Calu3 (cell line): ENCODE results near the gene PHF23. TPM values are rescaled to one million over a fixed set of nuclear protein-coding genes. Genes with fewer than 3 reads are reported as not detected.

Experiments used
- BruUV-seq: library from RNA; stranded (reverse); fragments of 400-500 nt; replicated peaks from 2 replicates; lab custom pipeline; 2021; lab: Mats Ljungman, UMichigan
- CTCF ChIA-PET: fragments of 300-600 bp; sonication (Branson Sonifier 250); formaldehyde crosslinking; loops from one replicate; lab custom pipeline; 2022; ENCODE audit warnings: antibody characterized with exemption; lab: Charles Lee
- DNase-seq: peaks from one replicate; pipeline ENCODE4 v3.0.0; 2022
- H3K27ac Mint-ChIP-seq: one replicate; pipeline ENCODE4 v1.8.0; 2022; ENCODE audit warnings: mixed read lengths; ENCODE audit not compliant: unreplicated experiment
- H3K27me3 Mint-ChIP-seq: one replicate; pipeline ENCODE4 v1.8.0; 2022; ENCODE audit warnings: mixed read lengths; ENCODE audit not compliant: unreplicated experiment
- H3K36me3 Mint-ChIP-seq: one replicate; pipeline ENCODE4 v1.8.0; 2022; ENCODE audit warnings: mild to moderate bottlenecking, moderate library complexity, mixed read lengths; ENCODE audit not compliant: insufficient read depth, unreplicated experiment
- H3K4me1 Mint-ChIP-seq: one replicate; pipeline ENCODE4 v1.8.0; 2022; ENCODE audit warnings: mild to moderate bottlenecking, low read depth, mixed read lengths; ENCODE audit not compliant: unreplicated experiment
- H3K4me3 Mint-ChIP-seq: one replicate; pipeline ENCODE4 v1.8.0; 2022; ENCODE audit warnings: mild to moderate bottlenecking, low read depth, moderate library complexity, mixed read lengths; ENCODE audit not compliant: unreplicated experiment
- H3K9me3 Mint-ChIP-seq: one replicate; pipeline ENCODE4 v1.8.0; 2022; ENCODE audit warnings: low read depth, mixed read lengths; ENCODE audit not compliant: unreplicated experiment
- CTCF ChIP-seq: fragments of 200-600 bp; IDR thresholded peaks from one replicate; pipeline ENCODE4 v1.8.0; 2022; ENCODE audit warnings: antibody characterized with exemption; ENCODE audit not compliant: unreplicated experiment
- intact Hi-C: fragments of 100-400 bp; cut with micrococcal nuclease; formaldehyde crosslinking; loops from one replicate; pipeline ENCODE4 v1.10.0; 2022; ENCODE audit not compliant: unreplicated experiment
- total RNA-seq: library from RNA; stranded (reverse); gene quantifications from 2 replicates; pipeline ENCODE4 v1.2.3, GENCODE V29; 2022

Gene PHF23
- total RNA-seq, 1 experiment from 2014 or later: 30.2 TPM

- no peak for DNase-seq
- BruUV-seq: no TSS peak
- Mint-ChIP-seq H3K9me3 (no peaks in the 10 kb centered on the region), H3K4me1 (peaks cover 17% of the 10 kb centered on the region), H3K27ac (peak overlapping the region; percentile 85), H3K4me3 (peak overlapping the region; percentile 74), H3K36me3 (peaks cover 19% of the 10 kb centered on the region), H3K27me3 (peaks cover 70% of the 10 kb centered on the region)
- CTCF ChIA-PET: interaction anchor here (0.5 kb wide), 1 partner anchor 25 kb away, joined by 13 read pairs; no protein-coding TSS in a partner anchor
- no peak for TF ChIP-seq CTCF
- intact Hi-C loops: no loop called here
Measured at GRCh38 chr17:7213895-7214299, 25.4 kb downstream of the PHF23 start.

GRCh38 chr17:7211491-7212273 is 27.6 kb downstream of the PHF23 start:
- H3K9me3 Mint-ChIP-seq: no peaks in the 10 kb centered on the region
- H3K27me3 Mint-ChIP-seq: peaks cover 89% of the 10 kb centered on the region
- DNase-seq: no peak
- intact Hi-C loops: no loop called here
- H3K4me3 Mint-ChIP-seq: no peak overlapping the region
- CTCF ChIA-PET: no interaction called here
- peaks cover 25% of the 10 kb centered on the region for H3K4me1 Mint-ChIP-seq
- no TSS peak for BruUV-seq
- H3K27ac Mint-ChIP-seq: no peak overlapping the region
- no peak for TF ChIP-seq CTCF
- peaks cover 19% of the 10 kb centered on the region for H3K36me3 Mint-ChIP-seq

GRCh38 chr17:7208754-7209460 is 30.4 kb downstream of the PHF23 start:
- intact Hi-C loops: no loop called here
- no TSS peak for BruUV-seq
- Mint-ChIP-seq H3K4me3 (no peak overlapping the region), H3K4me1 (peaks cover 16% of the 10 kb centered on the region), H3K27ac (no peak overlapping the region), H3K27me3 (peaks cover 98% of the 10 kb centered on the region), H3K36me3 (peaks cover 7% of the 10 kb centered on the region), H3K9me3 (no peaks in the 10 kb centered on the region)
- CTCF ChIA-PET: no interaction called here
- no peak for DNase-seq
- no peak for TF ChIP-seq CTCF

GRCh38 chr17:7208027-7208571 is 31.2 kb downstream of the PHF23 start:
- intact Hi-C loops: no loop called here
- BruUV-seq: no TSS peak
- no peak for DNase-seq
- Mint-ChIP-seq H3K27me3 (peaks cover 98% of the 10 kb centered on the region), H3K4me3 (no peak overlapping the region), H3K36me3 (no peaks in the 10 kb centered on the region), H3K4me1 (peaks cover 8% of the 10 kb centered on the region), H3K27ac (no peak overlapping the region), H3K9me3 (no peaks in the 10 kb centered on the region)
- TF ChIP-seq CTCF: no peak
- CTCF ChIA-PET: no interaction called here
